Glomerular endothelial cell (primary cell): ENCODE data around the gene SALL3. TPM values are rescaled to one million over a fixed set of nuclear protein-coding genes. Genes with fewer than 3 reads are reported as not detected.
"Not testable (repeated sequence)": the region's sequence is repeated elsewhere in the genome, so short reads cannot be mapped to it uniquely, and the experiment has no call there.

ENCODE experiments used
- DNase-seq: peaks from one replicate; pipeline ENCODE4 v3.0.0-alpha.2; 2011; ENCODE audit warnings: low read depth, low spot score; ENCODE audit errors: extremely low read depth
- total RNA-seq: library from RNA; depleted of rRNA; stranded (reverse); fragments of >200 nt; gene quantifications from 2 replicates; pipeline ENCODE4 v1.2.3, GENCODE V29; 2015

Gene SALL3
- total RNA-seq, result 0.10 and 0.41 TPM in 2 replicates

DNA sequence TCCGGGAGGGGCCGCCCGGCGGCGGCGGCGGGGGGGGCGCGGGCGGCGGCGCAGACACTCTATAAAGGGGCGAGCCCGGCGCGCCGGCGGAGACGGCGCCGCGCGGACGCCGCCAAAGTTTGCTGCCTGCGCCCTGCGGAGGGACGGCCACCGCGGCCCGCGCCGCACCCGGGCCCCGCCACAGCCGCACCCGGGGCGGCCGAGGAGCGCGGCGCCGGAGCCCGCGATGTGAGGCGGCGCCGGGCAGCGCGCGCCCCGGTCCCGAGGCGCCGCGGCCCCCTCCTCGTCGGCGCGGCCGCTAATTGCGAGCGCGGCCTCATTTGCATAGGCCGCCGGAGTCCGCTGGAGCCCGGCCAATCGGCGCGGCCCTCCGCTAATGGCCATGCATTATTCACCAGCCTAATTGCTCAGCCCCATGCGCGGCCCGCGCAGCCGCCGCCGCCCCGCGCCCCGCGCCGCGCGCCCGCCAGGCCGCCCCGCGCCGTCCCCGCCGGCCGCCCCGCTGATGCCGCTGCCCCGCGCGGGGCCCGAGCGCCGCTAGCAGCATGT is at the start of gene SALL3:
Gene SALL3, plus strand, starts transcription at position 89 of the 549 bp plus-strand sequence. Its CDS starts 457 bp downstream, at position 546.
- DNase-seq, result no peak

DNA sequence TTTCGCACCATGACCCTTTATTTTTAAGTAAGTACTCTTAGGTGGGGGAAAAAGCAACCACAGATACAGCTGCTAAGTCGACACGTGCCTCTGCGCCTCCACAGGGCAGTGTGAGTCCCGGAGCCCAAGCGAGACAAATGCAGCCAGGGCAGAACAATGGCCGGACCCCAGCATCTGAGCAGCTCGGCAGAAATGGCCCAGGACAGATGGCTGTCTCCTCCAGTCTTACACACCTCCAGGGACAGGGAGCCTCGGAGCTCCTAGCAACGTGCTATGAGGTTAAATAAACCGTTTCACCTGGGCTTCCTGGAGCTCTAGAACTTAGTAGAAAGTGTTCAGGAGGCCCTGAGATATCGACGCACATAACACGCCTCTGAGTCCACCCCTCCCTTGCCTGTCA is 47.3 kb upstream of the SALL3 start:
- no peak for DNase-seq

DNA sequence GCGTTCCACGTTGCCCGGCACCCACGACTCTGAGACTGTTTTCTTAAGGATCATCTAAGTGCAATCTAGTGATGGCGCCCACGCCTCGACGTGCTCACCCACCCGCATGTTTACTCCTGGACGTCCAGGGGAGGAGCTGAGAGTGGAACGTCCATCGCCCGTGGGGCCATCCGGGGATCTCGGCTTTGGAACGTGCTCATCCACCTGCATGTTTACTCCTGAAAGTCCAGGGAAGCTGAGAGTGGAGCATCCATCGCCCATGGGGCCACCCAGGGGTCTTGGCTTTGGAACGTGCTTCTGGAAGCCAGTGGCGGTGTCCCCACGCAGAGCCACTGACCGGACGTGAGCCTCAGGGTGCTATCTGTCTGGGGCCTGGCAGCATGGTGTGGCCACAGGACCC is 45.6 kb upstream of the SALL3 start:
- DNase-seq, result no peak

DNA sequence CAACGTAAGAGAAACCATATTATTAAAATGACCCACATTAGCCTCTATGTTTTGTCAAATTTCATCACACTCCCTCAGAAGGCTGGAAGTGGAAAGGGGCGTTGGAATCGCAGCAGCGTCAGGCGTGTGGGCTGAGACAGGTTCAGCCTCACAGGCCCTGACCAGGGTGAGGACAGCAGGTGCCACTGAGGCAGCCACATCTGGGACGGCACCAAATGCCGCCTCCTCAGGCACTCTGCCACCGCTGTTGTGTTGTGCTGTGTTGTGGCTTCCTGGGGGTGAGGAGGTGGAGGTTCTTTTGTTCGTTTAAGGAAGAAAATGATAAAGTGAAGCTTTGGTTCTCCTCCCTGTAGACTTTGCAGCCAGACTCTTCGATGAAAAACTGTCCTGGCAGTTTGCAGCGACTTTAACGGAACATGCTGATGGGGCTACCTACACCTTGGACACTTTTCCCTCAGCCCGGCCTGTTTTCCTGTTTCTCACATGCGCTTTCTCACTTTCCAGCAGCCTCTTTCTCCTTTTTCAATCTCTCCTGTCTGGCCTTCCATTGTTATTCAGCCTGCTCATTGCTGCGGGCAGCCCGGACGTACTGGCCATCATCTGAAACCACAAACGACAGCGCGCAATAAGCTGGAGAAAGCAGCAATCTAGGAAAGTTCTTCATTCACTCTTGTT is 44.9 kb upstream of the SALL3 start:
- DNase-seq, result no peak

DNA sequence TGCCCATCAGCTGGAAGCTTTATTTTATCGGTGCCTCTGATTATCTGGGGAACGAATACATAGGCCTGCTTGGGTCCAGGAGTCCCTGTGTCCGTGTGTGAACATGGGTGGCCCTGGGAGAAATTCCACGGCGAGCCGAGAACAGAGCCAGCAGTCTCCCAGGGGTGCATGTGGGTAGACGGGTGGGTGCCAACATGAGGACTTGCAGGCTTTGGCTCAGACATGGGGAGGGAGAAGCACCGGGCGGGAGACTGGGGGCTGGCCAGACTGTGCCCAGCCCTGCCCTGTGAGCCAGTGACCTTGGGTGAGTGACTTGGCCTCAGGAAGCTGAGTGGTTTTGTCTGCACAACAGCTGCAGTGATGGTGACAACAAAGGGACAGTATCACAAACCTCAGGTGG is 44.2 kb upstream of the SALL3 start:
- DNase-seq, result no peak

DNA sequence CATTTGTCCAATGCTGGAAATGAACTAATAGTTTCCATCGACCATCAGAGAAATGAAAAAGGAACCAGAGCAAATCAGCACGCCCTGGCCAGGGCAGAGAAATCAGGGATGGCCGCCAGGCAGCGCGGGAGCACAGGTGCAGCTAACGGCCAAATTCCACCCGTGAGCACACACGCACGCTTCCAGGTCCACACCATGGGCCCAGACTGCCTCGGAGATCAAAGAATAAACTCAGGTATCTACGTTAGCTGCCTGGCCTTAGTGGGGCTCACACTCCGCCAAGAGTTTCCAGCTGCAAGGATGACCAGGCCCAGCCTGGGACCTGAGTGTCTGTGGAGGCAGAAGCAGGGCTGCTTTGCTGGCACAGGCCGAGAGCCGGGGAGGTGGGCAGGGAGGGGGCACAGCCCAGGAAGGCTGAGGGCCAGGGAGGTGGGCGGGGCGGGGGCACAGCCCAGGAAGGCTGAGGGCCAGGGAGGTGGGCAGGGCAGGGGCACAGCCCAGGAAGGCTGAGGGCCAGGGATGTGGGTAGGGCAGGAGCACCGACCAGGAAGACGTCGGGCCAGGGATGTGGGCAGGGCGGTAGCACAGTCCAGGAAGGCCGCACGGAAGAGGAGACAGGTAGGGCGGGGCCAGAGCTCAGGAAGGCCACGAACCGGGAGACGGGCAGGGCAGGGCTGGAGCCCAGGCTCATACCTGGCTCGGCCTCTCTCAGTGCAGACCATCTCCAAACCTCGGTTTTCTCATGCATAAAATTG is 43.2 kb upstream of the SALL3 start:
- DNase-seq, result no peak

DNA sequence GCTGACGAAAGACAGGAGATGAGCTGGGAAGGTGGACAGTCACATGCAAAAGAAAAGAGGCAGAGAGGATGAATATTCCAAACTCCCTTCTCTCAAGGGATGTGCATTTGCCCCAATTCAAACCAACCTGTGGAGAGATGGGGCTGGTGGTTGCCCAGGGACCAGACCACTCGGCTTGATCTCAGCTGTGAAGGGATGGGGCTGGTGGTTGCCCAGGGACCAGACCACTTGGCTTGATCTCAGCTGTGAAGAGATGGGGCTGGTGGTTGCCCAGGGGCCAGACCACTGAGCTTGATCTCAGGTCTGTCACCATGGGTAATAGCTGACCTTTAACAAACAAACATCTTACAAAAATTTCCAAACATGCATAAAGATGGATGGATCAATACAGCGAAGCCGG is 42.5 kb upstream of the SALL3 start:
- DNase-seq, result no peak

DNA sequence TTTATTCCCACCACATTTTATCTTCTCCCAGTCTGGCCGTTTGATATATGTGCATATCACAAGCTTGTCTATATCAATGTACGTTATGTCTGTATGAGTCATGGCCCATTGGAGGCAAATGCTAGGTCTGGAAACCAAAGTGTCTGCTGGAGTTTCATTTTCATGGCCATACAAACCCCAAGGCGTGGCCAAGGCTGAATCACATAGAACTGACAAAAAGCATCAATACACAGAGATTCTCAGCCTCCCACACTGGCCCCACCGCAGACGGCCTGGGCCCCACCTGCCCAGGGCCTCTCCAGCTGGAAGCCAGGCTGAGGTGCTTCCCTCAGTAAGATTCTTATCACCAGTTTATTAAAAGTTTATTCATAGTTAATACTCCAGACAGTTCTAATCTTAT is 40.5 kb upstream of the SALL3 start:
- DNase-seq, result no peak

DNA sequence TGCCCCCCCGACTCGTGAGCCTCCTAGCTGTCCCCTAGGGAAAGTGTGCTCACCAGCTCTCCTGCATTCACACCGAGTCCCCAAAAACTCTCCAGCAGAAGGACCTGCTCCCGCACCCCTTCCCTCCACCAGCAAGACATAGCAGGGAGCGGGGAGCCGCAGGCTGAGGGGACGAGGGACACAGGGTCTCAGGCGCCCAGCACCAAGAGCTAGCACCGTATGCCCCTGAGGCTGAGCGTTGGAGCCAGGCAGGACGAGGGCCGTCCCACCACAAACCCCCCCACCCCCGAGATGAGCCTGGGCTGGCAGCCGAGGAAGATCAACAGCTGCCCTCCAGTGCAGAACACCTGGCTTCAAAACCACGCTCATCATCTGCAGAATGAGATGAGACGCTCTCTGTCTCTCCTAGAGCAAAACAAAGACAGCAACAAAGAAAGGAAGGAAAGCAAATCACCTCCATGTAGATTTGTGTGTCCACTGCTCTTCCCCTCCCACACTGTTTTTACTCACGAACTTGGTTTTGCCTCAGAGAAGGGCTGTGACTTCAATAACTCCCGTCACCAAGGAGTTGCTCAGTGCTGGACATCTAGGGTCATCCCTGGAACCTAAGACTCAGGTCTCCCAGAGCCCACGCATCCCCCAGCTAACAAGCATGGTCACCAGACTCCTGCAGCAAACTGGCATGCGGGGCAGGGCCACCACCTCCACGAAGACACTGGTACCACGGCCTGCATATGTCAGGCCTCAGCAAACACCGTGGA is 39.7 kb upstream of the SALL3 start:
- no peak for DNase-seq

DNA sequence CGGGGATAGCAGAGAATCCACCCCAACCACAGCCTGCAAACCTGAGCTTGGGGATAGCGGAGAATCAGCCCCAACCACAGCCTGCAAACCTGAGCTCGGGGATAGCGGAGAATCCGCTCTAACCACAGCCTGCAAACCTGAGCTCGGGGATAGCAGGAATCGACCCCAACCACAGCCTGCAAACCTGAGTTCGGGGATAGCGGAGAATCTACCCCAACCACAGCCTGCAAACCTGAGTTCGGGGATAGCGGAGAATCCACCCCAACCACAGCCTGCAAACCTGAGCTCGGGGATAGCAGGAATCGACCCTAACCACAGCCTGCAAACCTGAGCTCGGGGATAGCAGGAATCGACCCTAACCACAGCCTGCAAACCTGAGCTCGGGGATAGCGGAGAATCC is 37.4 kb upstream of the SALL3 start:
- DNase-seq, result not testable (repeated sequence)

DNA sequence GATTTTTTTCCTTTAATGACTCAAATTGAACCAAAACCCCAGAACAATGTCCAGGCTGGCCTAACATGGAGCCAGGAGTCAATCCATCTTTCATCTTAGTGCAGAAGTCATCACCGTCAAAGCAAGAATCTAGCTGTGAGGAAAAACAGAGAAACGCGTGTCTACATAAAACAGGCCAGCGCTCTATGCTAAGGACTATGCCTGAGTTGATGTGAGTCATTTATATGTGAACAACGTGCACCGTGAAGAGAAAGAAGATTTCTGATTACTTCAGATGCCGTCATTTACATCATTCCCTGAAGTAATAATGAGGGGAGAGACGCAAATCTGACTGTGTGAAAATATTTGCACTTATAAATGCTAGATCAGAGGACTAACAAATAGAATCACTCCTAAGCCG is 34.0 kb upstream of the SALL3 start:
- no peak for DNase-seq

DNA sequence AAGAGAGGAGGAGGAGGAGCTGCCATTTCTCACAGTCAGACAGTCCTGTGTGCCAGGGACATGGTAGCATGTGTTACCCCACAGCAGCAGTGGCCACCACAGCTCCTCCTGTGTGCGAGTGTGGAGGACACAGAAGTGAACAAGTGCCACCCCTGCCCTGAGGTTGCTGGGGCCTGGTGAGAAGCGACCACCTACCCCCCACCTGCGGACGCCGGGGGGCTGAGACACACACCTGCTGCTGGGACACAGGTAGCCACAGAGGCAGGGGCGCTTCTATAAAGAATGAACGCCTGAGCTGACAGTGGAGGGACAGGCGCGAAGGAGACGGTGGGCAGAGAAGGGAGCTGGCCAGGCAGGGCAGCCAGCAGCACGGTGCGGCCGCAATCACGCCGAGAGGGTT is 32.3 kb upstream of the SALL3 start:
- DNase-seq, result no peak

DNA sequence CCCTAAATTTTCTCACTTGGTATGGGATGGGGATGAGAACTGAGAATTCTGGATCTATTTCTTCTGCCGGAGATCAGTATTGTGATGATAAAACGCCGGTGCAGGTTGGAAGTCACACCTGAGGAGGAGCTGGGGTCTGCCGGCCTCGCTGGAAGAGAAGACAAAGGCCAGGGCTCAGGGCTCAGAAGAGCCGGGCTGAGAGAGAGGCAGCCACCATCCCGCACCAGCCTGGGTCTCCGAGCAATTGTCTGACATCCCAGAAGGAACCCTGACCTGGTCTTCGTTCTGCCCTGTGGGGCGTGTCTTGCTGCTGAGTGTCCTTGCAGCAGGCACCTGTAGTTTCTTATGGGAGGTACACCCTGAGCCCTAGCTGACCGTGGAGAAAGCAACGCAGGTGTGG is 31.4 kb upstream of the SALL3 start:
- no peak for DNase-seq

DNA sequence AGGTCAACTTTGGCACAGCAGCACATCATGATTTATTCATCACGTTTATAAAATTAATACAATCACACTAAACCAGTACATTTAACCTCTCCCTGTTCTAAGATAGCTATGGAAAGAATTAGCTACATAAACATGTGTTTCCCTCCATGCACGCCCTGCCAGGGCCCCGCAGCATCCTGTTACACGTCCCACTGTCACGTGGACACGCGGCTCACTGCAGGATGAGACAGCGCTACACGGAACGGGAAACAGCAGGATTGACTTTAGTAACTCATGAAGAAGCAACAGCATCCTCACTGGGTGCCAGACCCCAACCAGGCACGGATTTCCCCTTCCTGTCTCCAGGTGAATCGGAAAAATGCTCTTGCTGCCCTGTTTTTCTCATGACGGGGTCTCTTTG is 30.9 kb upstream of the SALL3 start:
- DNase-seq, result no peak

DNA sequence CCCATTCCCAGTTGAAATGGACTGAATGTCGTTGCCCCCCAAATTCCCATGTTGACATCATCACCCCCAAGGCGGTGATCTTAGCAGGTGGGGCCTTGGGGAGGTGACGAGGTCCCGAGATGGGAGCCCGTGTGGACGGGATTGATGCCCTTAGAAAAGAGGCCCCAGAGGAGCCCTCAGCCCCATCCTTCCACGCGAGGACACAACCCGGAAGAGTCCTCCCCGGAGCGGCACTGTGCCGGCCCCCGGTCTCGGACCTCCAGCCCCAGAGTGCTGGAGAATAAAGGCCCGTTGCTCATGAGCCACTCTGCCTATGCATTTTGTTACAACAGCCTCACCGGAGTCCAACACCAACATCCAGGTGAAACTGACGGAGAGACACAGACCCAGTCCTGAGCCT is 30.4 kb upstream of the SALL3 start:
- no peak for DNase-seq

DNA sequence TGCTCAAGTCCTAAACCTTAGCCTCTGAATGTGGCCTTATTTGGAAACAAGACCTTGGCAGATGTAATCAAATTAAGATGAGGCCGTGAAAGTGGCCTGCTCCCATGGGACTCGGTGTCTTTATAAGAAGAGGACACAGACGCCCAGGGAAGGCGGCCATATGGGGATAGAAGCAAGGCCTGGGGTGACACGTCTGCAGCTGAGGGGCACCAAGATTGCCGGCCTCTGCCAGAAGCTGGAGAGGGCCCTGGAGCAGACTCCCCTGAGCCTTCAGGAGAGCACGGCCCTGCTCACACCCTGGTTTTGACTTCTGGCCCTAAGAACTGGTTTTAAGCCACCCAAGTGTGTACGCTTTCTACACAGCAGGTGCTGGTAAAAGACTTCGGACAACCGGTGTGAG is 29.2 kb upstream of the SALL3 start:
- no peak for DNase-seq

DNA sequence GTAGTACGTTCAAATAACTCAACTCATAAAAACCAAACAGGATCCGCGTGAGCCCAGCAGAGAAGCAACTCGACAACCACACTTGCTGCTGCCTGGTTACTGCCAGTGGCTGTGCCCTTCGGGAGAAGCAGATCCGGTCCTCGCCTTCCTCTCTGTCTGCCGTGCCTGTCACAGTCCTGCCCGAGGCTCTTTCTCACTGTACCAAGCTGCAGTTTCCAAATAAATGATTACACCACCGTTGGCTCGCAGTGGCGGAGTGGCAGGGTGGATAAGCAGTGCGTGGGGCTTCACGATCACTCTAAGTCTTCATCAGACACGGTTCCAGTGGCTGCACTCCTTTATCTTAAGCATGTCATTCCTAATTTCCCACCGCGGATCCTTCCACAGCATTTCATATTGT is 26.1 kb upstream of the SALL3 start:
- no peak for DNase-seq

DNA sequence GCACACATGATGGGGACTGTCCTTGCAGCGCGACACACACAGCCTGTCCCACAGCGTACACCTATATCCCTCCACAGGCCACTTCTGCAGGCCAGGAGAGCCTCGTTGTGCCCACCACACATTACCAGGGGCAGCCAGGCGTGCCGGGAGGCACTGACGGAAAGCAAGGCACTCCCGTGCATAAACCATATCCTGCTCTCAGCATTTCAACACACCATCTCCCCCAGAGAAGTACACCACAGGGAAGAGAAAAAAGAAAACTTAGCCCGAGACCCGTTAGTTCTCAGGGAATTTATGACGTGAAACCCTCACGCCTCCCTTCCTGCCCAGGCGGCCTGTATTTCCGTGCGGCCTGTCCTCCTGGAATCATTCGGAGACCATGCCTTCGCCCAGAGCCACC is 24.6 kb upstream of the SALL3 start:
- DNase-seq, result no peak

DNA sequence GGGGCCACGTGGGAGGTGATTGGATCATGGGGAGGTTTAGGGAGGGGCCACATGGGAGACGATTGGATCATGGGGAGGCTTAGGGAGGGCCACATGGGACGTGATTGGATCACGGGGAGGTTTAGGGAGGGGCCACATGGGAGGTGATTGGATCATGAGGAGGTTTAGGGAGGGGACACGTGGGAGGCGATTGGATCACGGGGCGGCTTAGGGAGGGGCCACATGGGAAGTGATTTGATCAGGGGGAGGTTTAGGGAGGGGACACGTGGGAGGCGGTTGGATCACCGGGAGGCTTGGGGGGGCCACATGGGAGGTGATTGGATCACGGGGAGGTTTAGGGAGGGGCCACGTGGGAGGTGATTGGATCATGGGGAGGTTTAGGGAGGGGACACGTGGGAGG is 22.5 kb upstream of the SALL3 start:
- no peak for DNase-seq

DNA sequence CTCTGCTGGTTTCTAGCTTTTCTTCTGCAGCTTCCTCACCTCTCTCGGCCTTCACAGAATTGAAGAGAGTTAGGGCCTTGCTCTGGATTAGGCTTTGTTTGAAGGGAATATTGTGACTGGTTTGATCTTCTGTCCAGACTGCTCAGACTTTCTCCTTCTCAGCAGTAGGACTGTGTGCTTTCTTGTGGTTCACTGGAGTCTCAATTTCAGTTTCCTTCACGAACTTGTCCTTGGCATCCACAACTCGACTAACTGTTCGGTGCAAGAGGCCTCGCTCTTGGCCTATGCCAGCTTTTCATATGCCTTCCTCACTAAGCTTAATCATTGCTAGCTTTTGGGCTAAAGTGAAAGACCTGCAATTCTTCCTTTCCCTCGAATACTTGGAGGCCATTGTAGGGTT is 18.9 kb upstream of the SALL3 start:
- no peak for DNase-seq

DNA sequence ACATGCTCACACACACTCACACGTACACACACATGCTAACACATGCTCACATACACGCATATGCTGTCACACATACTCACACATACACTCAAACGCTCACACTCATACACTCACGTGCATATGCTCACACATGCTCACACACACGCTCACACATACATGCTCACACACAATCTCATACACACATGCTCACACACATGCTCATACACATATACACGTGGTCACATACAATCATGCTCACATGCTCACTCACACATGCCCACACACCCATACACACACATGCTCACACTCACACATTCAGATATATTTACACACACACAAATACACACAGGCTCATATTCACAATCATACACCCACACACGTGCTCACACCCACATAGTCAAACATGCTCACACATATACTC is 17.5 kb upstream of the SALL3 start:
- no peak for DNase-seq

DNA sequence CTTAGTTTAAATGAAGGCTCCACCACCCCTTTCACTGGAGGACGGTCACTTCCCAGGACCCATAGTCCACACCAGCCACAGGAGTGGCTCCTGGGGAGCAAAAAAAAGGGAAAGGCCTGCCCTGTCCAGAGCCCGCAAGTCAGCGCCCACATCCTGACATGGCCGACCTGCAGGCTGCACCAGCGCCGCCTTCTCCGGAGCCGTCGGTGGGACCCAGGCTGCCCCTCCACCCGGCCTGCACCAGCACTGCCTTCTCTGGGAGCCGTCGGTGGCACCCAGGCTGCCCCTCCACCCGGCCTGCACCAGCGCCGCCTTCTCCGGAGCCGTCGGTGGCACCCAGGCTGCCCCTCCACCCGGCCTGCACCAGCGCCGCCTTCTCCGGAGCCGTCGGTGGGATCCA is 14.9 kb upstream of the SALL3 start:
- not testable (repeated sequence) for DNase-seq
